GM18508 (cell line): ENCODE results near the gene RBPMS2.

Experiments
- ATAC-seq: cut with Tn5 transposase; IDR thresholded peaks from one replicate; pipeline ENCODE4 v1.9.1; 2021; ENCODE audit warnings: moderate number of reproducible peaks; ENCODE audit not compliant: insufficient read depth, unreplicated experiment

The RBPMS2 gene

GRCh38 chr15:64791401-64791800 lies 16.0 kb upstream of the RBPMS2 start:
- ATAC-seq, result no peak

- no peak for ATAC-seq
These were observed 8.4 kb upstream of the RBPMS2 start for GRCh38 chr15:64783796-64784195.

- no peak for ATAC-seq
These were observed 7.4 kb upstream of the RBPMS2 start for GRCh38 chr15:64782751-64783150.

GRCh38 chr15:64781299-64781698 lies 5.9 kb upstream of the RBPMS2 start:
- ATAC-seq, result no peak

DNA sequence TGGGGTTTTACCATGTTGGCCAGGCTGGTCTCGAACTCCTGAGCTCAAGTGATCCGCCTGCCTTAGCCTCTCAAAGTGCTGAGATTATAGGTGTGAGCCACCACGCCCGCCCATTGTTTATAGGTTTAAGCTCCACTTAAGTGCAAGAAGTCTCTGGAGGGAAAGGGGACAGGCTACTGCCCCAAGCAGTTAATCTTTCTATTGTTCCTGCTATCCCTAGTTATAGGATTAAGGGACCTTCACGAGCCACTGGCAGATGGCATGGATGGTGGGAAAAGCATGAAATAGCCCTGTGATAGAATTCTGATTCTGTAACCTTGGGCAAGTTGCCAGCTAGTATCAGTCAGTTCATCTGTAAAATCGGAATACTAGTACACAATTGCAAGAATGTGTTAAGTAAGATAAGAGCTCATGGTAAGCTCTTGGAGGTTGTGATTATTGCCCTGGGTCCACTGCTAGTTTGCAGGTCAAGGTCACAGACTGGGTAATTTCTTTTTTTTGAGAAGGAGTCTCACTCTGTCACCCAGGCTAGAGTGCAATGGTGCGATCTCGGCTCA lies 5.3 kb upstream of the RBPMS2 start:
- no peak for ATAC-seq

GRCh38 chr15:64779630-64780029 lies 4.2 kb upstream of the RBPMS2 start:
- ATAC-seq, result no peak

DNA sequence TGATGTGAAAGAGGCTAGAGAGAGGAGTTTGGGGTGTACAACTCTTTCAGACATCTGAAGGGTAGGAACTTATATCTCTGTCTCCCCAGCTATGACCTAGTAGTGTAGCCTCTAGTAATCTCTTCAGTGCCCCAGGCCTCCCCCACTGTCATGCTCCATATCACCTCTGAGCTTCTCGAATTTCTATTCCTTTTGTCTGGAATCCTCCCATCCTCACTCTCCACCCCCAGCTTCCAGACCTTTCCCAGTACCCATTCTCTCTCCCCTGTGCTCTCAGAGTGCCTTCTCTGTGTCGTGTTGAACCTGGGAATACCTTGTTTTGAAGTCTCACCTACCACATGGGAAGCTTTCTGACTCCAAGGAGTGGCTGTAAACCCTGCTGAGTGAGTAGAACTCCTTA lies 3.6 kb upstream of the RBPMS2 start:
- no peak for ATAC-seq

GRCh38 chr15:64776402-64776786 lies 1.0 kb upstream of the RBPMS2 start:
- ATAC-seq, result no peak

DNA sequence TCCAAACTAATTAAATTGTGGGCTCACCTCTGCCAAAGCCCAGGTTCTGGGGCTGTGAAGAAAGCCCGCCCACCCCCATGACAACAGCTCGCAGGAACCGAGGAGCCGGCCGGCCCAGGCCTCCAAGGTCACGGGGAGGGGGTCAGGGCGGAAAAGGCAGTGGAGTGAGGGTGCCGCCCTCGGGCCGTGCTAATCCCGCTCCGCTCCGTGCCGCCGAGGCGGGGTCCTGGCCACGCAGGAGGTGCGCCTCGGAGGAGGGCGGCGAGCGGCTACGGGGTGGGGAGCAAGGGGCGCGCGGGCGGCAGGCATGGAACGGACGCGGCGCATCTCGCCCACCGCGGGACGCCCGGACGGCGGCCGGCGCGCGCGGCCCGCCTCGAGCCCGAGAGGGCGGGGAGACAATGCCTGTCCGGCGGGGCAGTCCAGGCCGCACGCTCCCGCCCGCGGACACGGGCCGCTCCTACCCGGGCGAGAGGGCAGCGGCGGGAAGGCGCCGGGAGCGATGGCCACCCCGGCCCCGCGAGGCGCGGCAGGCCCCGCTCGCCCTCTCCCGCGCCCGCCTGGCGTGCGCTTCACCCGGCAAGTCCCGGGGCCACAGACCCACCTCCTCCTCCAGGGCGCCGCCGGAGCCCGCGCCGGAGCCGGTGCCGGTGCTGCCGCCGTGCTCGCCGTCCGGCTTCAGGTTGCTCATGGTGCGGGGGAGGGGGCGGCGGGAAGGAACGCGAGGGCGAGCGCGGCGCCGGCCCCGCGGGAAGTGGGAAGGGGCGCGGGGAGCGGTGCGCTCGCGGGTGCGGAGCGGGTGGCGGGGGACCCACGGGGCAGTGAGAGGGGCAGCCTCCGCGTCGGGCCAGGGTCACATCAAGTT lies 528 bp downstream of the RBPMS2 start:
- no peak for ATAC-seq

DNA sequence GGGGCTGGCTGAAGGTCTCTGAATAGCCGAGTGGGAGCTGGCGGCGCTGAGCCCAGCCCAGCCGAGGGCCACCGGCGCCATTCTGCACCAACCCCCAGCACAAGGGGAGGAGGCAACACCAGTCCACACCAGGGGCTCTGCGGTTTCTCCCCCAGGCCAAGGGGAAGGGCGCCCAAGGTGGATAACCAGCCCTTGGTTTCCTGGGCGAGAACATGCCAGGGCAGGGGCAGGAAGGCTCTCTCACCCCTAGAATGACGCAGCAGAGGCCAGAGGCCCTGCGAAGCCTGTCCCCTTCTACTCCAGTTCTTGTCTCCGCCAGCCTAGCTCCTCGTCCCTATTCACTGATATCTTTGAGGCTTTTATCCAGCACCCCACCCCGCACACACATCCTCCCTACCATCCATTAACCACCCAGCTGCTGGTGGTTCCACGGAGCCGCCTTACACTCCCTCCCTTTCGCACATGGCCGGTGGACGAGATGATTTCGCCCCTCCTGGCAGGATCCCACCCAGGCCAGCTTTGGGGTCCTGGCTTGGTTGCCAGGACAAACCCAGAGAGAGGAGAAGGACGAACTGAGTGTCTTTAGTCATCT lies 1.3 kb downstream of the RBPMS2 start:
- no peak for ATAC-seq

DNA sequence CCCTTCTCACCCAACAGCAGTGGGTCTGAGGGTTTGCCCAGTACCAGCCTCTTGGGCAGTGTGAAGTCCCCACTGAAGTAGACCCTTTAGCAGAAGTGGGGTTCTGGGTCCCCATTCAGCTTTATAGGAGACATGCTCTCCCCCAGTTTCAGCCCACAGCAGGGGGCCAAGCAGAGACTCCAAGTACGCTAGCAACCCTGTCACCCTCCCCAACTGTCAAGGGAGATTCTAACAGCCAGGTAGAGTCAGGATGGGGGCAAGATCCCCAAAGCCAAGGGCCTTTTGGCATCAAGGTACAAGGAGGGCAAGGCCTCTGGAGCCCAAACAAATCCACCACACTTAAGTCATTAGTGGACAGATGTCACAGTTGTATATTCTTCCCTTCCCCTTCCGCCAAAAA lies 1.8 kb downstream of the RBPMS2 start:
- ATAC-seq, result no peak

- no peak for ATAC-seq
These were observed 2.4 kb downstream of the RBPMS2 start for GRCh38 chr15:64772964-64773363.

GRCh38 chr15:64772488-64772887 lies 2.9 kb downstream of the RBPMS2 start:
- ATAC-seq, result no peak

DNA sequence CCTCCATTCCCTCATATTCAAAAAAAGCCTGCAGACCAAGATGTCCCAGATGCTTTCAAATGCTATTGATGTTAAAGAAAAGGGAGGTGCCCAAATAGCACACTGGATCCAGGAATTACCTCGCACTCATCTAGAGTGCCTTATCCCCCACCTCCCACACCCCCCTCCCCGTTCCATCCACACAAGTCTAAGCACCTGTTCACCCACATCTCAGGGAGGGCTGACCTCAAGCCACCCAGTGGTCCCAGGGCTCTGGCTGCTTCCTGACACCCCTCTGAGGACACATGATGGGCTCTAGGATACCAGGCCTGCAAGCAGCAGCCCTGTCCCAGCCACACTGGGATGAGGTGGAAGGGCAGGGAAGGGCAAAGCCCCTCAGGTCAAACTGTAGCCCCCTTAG lies 4.8 kb downstream of the RBPMS2 start:
- no peak for ATAC-seq

DNA sequence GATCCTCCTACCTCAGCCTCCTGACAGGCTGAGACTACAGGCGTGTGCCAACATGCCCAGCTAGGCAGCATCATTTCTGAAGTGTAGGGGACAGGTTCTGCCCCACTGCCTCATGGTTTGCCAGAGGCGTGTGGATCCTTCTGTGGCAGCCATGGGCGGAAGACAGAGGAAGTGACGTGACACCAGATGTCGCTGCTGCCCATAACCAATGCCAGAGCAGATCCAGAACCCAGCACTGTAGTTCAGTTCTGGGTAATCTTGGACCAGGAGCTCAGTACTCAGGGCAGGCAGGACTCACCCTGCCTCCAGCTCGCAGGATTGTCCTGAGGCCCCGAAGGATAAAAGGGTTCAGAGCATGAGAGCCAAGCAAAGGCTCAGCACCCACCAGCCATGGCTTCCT lies 8.2 kb downstream of the RBPMS2 start:
- ATAC-seq, result no peak

DNA sequence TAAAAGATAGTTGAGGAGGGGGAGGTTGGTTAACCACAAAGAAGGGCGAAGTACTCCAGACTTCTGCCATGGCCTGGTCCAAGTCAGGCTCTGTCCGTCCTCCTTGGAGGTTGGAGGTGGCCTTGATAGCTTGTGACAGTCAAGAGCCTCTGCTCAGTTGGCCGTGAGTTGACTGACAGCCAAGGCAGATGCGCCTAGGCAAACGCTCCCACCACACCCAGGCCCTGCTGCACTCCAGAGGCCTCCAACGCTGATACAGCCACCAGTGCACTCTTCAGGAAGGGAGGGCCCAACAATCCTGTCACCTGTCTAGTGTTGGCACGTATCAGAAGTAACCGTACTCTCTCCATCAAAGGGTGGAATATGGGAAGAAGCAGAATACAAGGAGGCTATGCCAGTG lies 9.3 kb downstream of the RBPMS2 start:
- no peak for ATAC-seq

DNA sequence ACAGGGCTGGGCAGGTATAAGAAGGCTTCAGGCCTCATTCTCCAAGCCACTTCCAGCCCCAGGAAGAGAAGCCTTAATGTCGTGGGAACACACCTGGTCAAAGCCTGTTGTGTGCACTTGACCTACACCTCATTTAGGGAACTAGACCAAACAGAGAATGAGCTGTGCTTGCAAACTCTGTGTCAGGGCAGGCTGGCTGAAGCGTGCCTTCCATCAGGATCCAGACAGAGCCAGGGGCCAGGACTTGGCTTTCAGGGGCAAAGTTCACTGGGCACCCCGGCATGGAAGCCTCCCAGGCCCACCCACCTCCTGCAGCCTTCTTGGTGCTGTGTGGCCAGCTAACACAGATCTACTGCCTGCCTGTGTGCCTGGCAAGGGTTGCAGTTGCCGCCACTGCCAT lies 11.5 kb downstream of the RBPMS2 start:
- no peak for ATAC-seq

- no peak for ATAC-seq
These were observed 11.9 kb downstream of the RBPMS2 start for GRCh38 chr15:64763462-64763861.

GRCh38 chr15:64763021-64763420 lies 12.4 kb downstream of the RBPMS2 start:
- no peak for ATAC-seq

- ATAC-seq, result no peak
These were observed 12.8 kb downstream of the RBPMS2 start for GRCh38 chr15:64762546-64762945.

DNA sequence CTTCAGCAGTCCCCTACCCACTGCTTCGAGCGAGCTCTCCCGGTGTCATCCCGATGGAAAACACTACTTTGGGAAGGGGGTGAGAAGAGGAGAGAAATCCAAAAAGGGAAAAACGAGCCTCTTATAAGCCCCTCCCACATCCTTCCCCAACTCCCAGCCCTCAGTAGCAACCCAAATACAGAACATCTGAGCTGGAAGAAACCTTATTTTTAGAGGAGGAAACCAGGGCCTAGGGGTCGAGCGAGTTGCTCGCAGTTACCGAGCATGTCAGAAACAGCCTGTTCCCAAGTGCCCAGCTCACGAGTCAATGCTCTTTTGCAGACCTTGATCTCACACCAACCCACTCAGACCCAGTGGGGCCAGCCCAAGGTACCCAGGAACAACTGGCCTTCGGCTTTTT lies 14.2 kb downstream of the RBPMS2 start:
- no peak for ATAC-seq

GRCh38 chr15:64760056-64760455 lies 15.3 kb downstream of the RBPMS2 start:
- no peak for ATAC-seq
